Spleen (tissue), 7 donors: ENCODE data around the gene MICAL2.

ENCODE experiments used
- CTCF ChIP-seq, 11 experiments: fragments of 200-600 bp in 7 of 11; fragments of 450-650 bp in 4 of 11; sonication (generic) in 4 of 11; IDR thresholded peaks in 8 of 11; conservative IDR thresholded peaks in 3 of 11; 1 replicate in 7 of 11; 2 replicates in 4 of 11; pipeline versions ENCODE4 v1.4.0 to v1.8.0; 2016 to 2021; ENCODE audit warnings: antibody characterized with exemption in 11 of 11, inconsistent platforms in 4 of 11, mild to moderate bottlenecking in 1 of 11
- POLR2A ChIP-seq, 3 donors: fragments of 450-650 bp; IDR thresholded peaks; one replicate each; pipeline ENCODE4 v1.5.1; 2017; ENCODE audit warnings: antibody characterized with exemption in 3 of 3, mild to moderate bottlenecking in 1 of 3
- POLR2AphosphoS5 ChIP-seq, 3 donors: sonication (generic); formaldehyde crosslinking; IDR thresholded peaks; one replicate each; pipeline ENCODE4 v1.5.1; 2017; ENCODE audit warnings: antibody characterized with exemption in 3 of 3
- donor health status: DM: no; HTN: no; CAD: no; lungs with moderate emphysema.
- donor health status: DM: no; HTN: no; CAD: no.
- donor health status: DM: no; HTN: no; CAD: no.

GRCh38 chr11:12241971-12242672, 131.7 kb downstream of the MICAL2 start:
- TF ChIP-seq POLR2A (IDR thresholded peaks at IDR 0.05) (no peak), CTCF (IDR thresholded peaks at IDR 0.05 in 8 of 11, conservative IDR thresholded peaks at IDR 0.05 in 3 of 11) (no peak), POLR2AphosphoS5 (IDR thresholded peaks at IDR 0.05) (no peak)
